Measurements from ENCODE around the gene LHFPL3.

GRCh38 chr7:104629408-104629807 lies 301.0 kb downstream of the LHFPL3 start:
- TF ChIP-seq POLR2A (IDR thresholded peaks at IDR 0.05) (no peak), CTCF (IDR thresholded peaks at IDR 0.05 in 4 of 5, conservative IDR thresholded peaks at IDR 0.05 in 1 of 5) (no peak)
